Spinal cord (tissue), 10 donors: ENCODE measurements around the gene MVD. TPM values are rescaled to one million over a fixed set of nuclear protein-coding genes. Genes with fewer than 3 reads are reported as not detected.

Source experiments
- DNase-seq, 6 donors: peaks; one replicate each; pipeline versions ENCODE4 v3.0.0 to v3.0.0-alpha.2; 2013 to 2015; ENCODE audit warnings: low spot score in 6 of 6, low read depth in 4 of 6
- H3K27ac ChIP-seq: one replicate; pipeline ENCODE4 v1.5.1; 2013; ENCODE audit warnings: low read depth, low read length, control low read depth
- H3K27me3 ChIP-seq: one replicate; pipeline ENCODE4 v1.6.1; 2013; ENCODE audit warnings: low read length; ENCODE audit not compliant: control insufficient read depth, insufficient read depth
- H3K36me3 ChIP-seq: one replicate; pipeline ENCODE4 v1.6.1; 2013; ENCODE audit warnings: low read length; ENCODE audit not compliant: control insufficient read depth, insufficient read depth
- H3K4me1 ChIP-seq: one replicate; pipeline ENCODE4 v1.6.1; 2013; ENCODE audit warnings: low read length; ENCODE audit not compliant: control insufficient read depth, insufficient read depth
- H3K4me3 ChIP-seq: one replicate; pipeline ENCODE4 v1.5.1; 2013; ENCODE audit warnings: low read depth, low read length, control low read depth
- H3K9me3 ChIP-seq: one replicate; pipeline ENCODE4 v1.6.1; 2013; ENCODE audit warnings: low read length; ENCODE audit not compliant: control insufficient read depth, insufficient read depth
- WGBS: methylation state at CpG from one replicate; pipeline ENCODE4 v1.1.5; 2013; ENCODE audit warnings: missing lambda C conversion rate; ENCODE audit not compliant: insufficient coverage; 5-methylcytosine and 5-hydroxymethylcytosine counted together
- long read RNA-seq, 4 donors: transcript quantifications; one replicate each; lab custom pipeline, GENCODE V29; 2026
- polyA plus RNA-seq, 2 donors: library from polyadenylated mRNA; unstranded; fragments of 120-200 nt; gene quantifications; one replicate each; pipeline ENCODE4 v1.2.1, GENCODE V29; 2013; ENCODE audit not compliant: insufficient read length in 2 of 2
- total RNA-seq, 2 donors: library from RNA; depleted of rRNA in 1 of 2; stranded (reverse); fragments of 120-200 nt in 1 of 2; fragments of >200 nt in 1 of 2; gene quantifications; one replicate each; pipeline versions ENCODE4 v1.2.3 to v1.2.4, GENCODE V29; 2013 to 2014
- donor health status: healthy.

Gene MVD, protein sequence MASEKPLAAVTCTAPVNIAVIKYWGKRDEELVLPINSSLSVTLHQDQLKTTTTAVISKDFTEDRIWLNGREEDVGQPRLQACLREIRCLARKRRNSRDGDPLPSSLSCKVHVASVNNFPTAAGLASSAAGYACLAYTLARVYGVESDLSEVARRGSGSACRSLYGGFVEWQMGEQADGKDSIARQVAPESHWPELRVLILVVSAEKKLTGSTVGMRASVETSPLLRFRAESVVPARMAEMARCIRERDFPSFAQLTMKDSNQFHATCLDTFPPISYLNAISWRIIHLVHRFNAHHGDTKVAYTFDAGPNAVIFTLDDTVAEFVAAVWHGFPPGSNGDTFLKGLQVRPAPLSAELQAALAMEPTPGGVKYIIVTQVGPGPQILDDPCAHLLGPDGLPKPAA
- total RNA-seq (10 to 100 TPM; 39.5 to 64.3 TPM), polyA plus RNA-seq (100 to 1,000 TPM; 140 to 157 TPM)
- long read RNA-seq, donor 1, transcript MVD-201 (10 exons, 1,823 nt) = major isoform, 17 of 36 reads
- long read RNA-seq, donor 1, partial matches to known transcripts = 0 of 36 reads
- long read RNA-seq, donor 1, other reads (novel, unspliced or antisense) = 10 of 36 reads
- long read RNA-seq, donor 2, transcript MVD-201 (10 exons, 1,823 nt) = major isoform, 10 of 29 reads
- long read RNA-seq, donor 2, partial matches to known transcripts = 17 of 29 reads
- long read RNA-seq, donor 2, other reads (novel, unspliced or antisense) = 0 of 29 reads
- long read RNA-seq, donor 3, transcript MVD-201 (10 exons, 1,823 nt) = major isoform, 9 of 40 reads
- long read RNA-seq, donor 3, transcript MVD-204 (2 exons, 217 nt) = minor isoform, 5 of 40 reads
- long read RNA-seq, donor 3, partial matches to known transcripts = 21 of 40 reads
- long read RNA-seq, donor 3, other reads (novel, unspliced or antisense) = 0 of 40 reads
- long read RNA-seq, donor 4, transcript MVD-201 (10 exons, 1,823 nt) = major isoform, 12 of 12 reads
- long read RNA-seq, donor 4, partial matches to known transcripts = 0 of 12 reads
- long read RNA-seq, donor 4, other reads (novel, unspliced or antisense) = 0 of 12 reads

DNA sequence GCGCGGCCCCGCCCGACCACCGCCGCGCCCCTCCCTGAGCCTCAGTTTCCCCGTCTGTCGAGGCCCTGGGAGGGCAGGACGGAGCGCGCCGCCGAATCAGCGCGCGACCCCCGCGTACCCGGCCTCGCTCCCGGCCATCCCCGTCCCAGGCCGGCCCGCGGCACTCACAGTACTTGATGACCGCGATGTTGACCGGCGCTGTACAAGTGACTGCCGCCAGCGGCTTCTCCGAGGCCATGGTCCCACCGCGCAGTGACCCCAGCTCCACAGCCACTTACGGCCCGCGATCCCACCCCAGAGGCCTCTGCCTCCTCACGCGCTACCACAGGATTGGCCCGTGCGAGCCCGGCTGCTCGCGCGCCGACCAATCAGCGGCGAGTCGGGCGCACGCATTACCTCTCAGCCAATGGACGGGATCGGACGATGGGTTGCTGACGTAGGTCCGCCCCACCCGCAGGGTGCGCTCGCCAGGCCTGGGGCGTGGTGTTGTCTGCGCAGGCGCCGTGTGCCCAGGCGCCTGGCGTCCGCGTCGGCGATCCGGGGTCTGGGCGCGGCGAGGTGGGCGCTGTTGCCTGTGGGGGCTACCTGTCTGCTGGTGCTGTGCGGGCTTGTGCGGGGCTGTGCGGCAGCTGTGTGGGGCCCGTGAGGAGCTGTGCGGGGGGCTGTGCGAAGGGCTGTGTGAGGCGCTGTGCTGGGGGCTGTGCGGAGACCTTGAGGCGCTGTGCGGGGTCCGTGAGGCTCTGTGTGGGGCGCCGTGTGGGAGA, at the start of gene MVD:
Gene MVD, minus strand, starts transcription at position 249 of the 764 bp plus-strand sequence. Its CDS starts 11 bp downstream, at position 238.
- WGBS = under 1% methylated on average over 88 of the region's 88 CpGs
- DNase-seq = peak; percentile 92 to 99 (median 95)

GRCh38 chr16:88712362-88712979, 49.6 kb upstream of the MVD start:
- 72% methylated on average over 21 of the region's 25 CpGs for WGBS
- Histone ChIP-seq H3K27ac (no peak overlapping the region), H3K36me3 (peaks cover 88% of the 10 kb centered on the region), H3K9me3 (no peaks in the 10 kb centered on the region), H3K4me1 (peaks cover 7% of the 10 kb centered on the region), H3K27me3 (no peaks in the 10 kb centered on the region), H3K4me3 (no peak overlapping the region)
- DNase-seq = no peak

More for the DNA sequence above, at the start of gene MVD:
- Histone ChIP-seq H3K4me3 (peak within 1 kb of the TSS; percentile 95), H3K4me1 (peaks cover 31% of the 10 kb centered on the region), H3K27me3 (no peaks in the 10 kb centered on the region), H3K36me3 (peaks cover 32% of the 10 kb centered on the region), H3K27ac (peak within 1 kb of the TSS; percentile 79), H3K9me3 (no peaks in the 10 kb centered on the region)

GRCh38 chr16:88711750-88712340, 49.0 kb upstream of the MVD start:
- WGBS = 69% methylated on average over 18 of the region's 18 CpGs
- Histone ChIP-seq H3K27ac (no peak overlapping the region), H3K4me3 (no peak overlapping the region), H3K4me1 (peaks cover 14% of the 10 kb centered on the region), H3K27me3 (no peaks in the 10 kb centered on the region), H3K36me3 (peaks cover 83% of the 10 kb centered on the region), H3K9me3 (no peaks in the 10 kb centered on the region)
- DNase-seq = no peak

- H3K36me3 ChIP-seq = peaks cover 70% of the 10 kb centered on the region
- no peaks in the 10 kb centered on the region for H3K9me3 ChIP-seq
- DNase-seq = no peak
- peaks cover 18% of the 10 kb centered on the region for H3K4me1 ChIP-seq
- no peak overlapping the region for H3K27ac ChIP-seq
- H3K4me3 ChIP-seq = no peak overlapping the region
- no peaks in the 10 kb centered on the region for H3K27me3 ChIP-seq
- WGBS = 83% methylated on average over 15 of the region's 16 CpGs
Measured at GRCh38 chr16:88710556-88710955, 47.7 kb upstream of the MVD start.

GRCh38 chr16:88706965-88707826, 44.3 kb upstream of the MVD start:
- no peak overlapping the region for H3K27ac ChIP-seq
- no peaks in the 10 kb centered on the region for H3K27me3 ChIP-seq
- H3K4me1 ChIP-seq = peaks cover 45% of the 10 kb centered on the region
- no peak for DNase-seq
- peaks cover 58% of the 10 kb centered on the region for H3K36me3 ChIP-seq
- no peaks in the 10 kb centered on the region for H3K9me3 ChIP-seq
- peak overlapping the region; percentile 78 for H3K4me3 ChIP-seq
- 39% methylated on average over 9 of the region's 17 CpGs for WGBS

- Histone ChIP-seq H3K27ac (peak within 1 kb of the TSS; percentile 33), H3K4me3 (peak within 1 kb of the TSS; percentile 78), H3K9me3 (no peaks in the 10 kb centered on the region), H3K36me3 (peaks cover 59% of the 10 kb centered on the region), H3K4me1 (peaks cover 53% of the 10 kb centered on the region), H3K27me3 (no peaks in the 10 kb centered on the region)
- peak; percentile 63 to 97 (median 82) for DNase-seq
- under 1% methylated on average over 84 of the region's 86 CpGs for WGBS
Measured at GRCh38 chr16:88706229-88706964, 43.5 kb upstream of the MVD start, which contains the start of the genes CTU2 and RNF166. Gene CTU2 (plus strand): TSS chr16:88706503. CDS start chr16:88706531, 28 bp downstream. Gene RNF166 (minus strand): TSS chr16:88706408. CDS start chr16:88706325, 83 bp downstream.

DNA sequence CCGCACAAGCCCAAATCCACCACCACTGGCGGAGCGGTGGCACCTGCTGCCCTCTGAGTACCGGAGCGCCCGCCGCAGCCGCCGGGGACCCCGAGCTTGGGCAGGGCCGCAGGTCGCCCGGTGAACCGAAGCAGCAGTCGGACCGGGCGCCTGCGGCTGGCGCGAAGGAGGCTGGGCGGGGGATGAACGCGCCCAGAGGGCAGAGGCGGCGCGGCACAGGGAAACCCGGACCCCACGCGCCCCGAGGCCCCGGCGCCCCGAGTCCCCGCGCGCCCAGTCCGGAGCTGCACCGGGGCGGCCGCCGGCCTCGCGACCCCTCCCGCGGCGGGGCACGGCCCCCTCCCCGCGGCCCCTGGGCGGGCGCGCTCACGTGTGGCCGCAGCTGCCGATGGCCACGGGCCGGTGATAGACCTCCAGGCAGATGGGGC, 42.9 kb upstream of the MVD start:
- no peaks in the 10 kb centered on the region for H3K9me3 ChIP-seq
- H3K4me3 ChIP-seq = peak overlapping the region; percentile 36
- H3K4me1 ChIP-seq = peaks cover 57% of the 10 kb centered on the region
- no peaks in the 10 kb centered on the region for H3K27me3 ChIP-seq
- under 1% methylated on average over 57 of the region's 57 CpGs for WGBS
- H3K36me3 ChIP-seq = peaks cover 59% of the 10 kb centered on the region
- H3K27ac ChIP-seq = no peak overlapping the region
- DNase-seq = peak in 1 of 6 donors; percentile 15
